B cell (primary cell): ENCODE results near the gene SPRY4.

Source experiments
- CTCF ChIP-seq: fragments of 200-600 bp; IDR thresholded peaks from one replicate; pipeline ENCODE4 v1.8.0; 2022; ENCODE audit warnings: antibody characterized with exemption, mild to moderate bottlenecking
- EZH2 ChIP-seq: IDR thresholded peaks from 2 replicates; pipeline ENCODE4 v1.6.1; 2012; ENCODE audit warnings: borderline replicate concordance, low read depth, mild to moderate bottlenecking, moderate library complexity, low read length; ENCODE audit not compliant: insufficient read depth, poor library complexity, severe bottlenecking

GRCh38 chr5:142315096-142315900 lies 9.5 kb downstream of the SPRY4 start:
- TF ChIP-seq CTCF (no peak), EZH2 (no peak)
